ENCODE results near the gene TTLL5.

GRCh38 chr14:75995372-75996041 lies 334.5 kb downstream of the TTLL5 start:
- TF ChIP-seq ZNF384 (IDR thresholded peaks at IDR 0.05) (no peak), SUZ12 (IDR thresholded peaks at IDR 0.05) (no peak), FOXA1 (IDR thresholded peaks at IDR 0.05) (no peak), SP1 (IDR thresholded peaks at IDR 0.05) (no peak), HDGF (IDR thresholded peaks at IDR 0.05; ENCODE audit: borderline replicate concordance) (no peak), ELF4 (IDR thresholded peaks at IDR 0.05) (no peak), NFRKB (IDR thresholded peaks at IDR 0.05) (no peak)

All from HEK293T (cell line).